OCI-LY3 (cell line): Measurements from ENCODE around the gene SLC29A3.

ENCODE experiments used
- EZH2phosphoT487 ChIP-seq: fragments of 200-600 bp; shearing (Covaris generic); IDR thresholded peaks from 2 replicates; pipeline ENCODE4 v1.6.1; 2018; ENCODE audit warnings: antibody characterized with exemption, mixed run types, low read depth
- TF ChIP-seq, protein P1 (sequence below): fragments of 200-600, 300-600 bp; sonication (generic); IDR thresholded peaks from 2 replicates; pipeline ENCODE4 v1.5.1; 2014; ENCODE audit warnings: antibody characterized with exemption, low read length, low read depth

- TF ChIP-seq, protein P1, sequence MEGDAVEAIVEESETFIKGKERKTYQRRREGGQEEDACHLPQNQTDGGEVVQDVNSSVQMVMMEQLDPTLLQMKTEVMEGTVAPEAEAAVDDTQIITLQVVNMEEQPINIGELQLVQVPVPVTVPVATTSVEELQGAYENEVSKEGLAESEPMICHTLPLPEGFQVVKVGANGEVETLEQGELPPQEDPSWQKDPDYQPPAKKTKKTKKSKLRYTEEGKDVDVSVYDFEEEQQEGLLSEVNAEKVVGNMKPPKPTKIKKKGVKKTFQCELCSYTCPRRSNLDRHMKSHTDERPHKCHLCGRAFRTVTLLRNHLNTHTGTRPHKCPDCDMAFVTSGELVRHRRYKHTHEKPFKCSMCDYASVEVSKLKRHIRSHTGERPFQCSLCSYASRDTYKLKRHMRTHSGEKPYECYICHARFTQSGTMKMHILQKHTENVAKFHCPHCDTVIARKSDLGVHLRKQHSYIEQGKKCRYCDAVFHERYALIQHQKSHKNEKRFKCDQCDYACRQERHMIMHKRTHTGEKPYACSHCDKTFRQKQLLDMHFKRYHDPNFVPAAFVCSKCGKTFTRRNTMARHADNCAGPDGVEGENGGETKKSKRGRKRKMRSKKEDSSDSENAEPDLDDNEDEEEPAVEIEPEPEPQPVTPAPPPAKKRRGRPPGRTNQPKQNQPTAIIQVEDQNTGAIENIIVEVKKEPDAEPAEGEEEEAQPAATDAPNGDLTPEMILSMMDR: no peak
- no peak for TF ChIP-seq EZH2phosphoT487
These were observed 29.5 kb upstream of the SLC29A3 start for GRCh38 chr10:71289421-71290130.
